DMS114 treated with DMSO at 0.1 percent for 48 hours (cell line): ENCODE measurements around the gene MZT2A.
A peak's percentile ranks its signal among the peaks of the same experiment; 100 is the strongest.
"Not testable (repeated sequence)": the region's sequence is repeated elsewhere in the genome, so short reads cannot be mapped to it uniquely, and the experiment has no call there.

Source experiments
- DNase-seq: peaks from one replicate; lab custom pipeline; 2025; ENCODE audit not compliant: unreplicated experiment; lab: John Stamatoyannopoulos, UW

The MZT2A gene, protein sequence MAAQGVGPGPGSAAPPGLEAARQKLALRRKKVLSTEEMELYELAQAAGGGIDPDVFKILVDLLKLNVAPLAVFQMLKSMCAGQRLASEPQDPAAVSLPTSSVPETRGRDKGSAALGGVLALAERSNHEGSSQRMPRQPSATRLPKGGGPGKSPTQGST

GRCh38 chr2:131492015-131492417 is at the start of gene MZT2A:
MZT2A (minus strand) TSS chr2:131492397; CDS start chr2:131492376, 21 bp downstream.
- not testable (repeated sequence) for DNase-seq

DNA sequence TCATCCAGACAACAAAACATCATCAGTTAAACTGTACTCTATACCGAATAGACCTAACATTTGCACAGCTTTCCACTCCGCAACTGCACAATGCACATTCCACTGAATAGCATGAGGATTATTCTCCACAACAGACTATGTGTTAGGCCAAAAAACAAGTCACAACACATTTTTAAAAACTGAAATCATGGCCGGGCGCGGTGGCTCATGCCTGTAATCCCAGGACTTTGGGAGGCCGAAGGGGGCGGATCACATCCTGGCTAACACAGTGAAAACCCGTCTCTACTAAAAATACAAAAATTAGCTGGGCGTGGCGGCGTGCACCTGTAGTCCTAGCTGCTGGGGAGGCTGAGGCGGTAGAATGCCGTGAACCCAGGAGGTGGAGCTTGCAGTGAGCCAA is 46.7 kb upstream of the MZT2A start:
- not testable (repeated sequence) for DNase-seq

DNA sequence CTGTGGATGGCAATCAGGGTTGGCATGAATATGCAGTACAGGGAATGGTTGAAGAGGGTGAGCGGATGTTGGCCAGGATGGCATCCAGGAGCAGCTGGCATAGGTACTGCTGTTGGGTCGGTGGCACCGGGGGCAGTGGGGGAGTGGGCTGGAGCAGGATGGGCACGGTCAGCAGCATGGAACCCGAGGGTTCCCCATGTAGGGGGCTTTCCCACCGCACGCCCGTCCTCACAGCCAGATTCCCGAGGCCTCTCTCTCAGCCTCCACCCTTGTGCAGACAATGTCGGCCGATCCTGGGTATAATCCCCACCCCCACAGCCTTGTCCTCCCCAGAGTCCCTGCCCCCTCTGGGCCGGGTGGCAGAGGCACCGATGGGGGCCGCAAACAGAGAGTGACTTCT is 44.6 kb upstream of the MZT2A start:
- not testable (repeated sequence) for DNase-seq

DNA sequence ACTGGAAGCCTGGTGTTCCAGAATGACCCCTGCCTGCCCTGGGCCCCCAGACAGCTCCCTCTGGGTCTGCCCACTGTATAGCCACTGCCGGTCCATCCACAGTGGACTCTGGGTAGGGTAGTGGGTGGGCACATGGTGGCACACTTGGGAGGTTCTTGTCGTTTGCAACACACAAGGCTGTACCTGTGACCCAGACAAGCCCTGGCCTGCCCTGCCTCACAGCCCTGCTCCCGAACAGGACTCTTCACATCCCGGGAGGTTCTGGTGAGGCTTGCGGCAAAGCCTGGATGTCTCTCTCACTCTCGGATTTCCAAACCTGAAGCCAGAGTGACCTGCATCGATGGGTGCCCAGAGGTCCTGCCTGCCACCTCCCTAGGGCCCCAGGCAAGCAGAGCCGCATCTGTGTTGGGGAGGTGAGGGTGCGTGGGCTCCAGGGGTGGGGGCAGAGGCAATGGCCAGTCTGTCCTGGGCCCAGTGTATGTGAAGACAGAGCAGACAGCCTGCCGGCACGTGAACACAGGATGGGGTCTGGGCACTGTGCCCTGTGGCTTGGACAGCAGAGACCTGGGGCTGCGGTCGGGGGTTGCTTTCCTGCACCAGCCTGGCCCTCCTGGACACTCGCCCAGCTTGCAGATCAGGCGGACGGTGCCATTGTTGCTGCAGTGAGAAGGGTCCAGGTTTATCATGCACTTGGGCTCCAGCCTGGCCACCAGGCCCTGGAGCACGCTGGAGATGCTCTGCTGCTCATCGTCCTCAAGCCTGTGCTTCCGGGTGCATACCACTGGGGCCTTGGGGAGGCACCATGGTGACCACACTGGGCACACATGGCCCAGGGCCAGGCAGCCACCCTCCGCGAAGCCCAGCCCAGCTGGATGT is 44.0 kb upstream of the MZT2A start:
- DNase-seq: not testable (repeated sequence)

DNA sequence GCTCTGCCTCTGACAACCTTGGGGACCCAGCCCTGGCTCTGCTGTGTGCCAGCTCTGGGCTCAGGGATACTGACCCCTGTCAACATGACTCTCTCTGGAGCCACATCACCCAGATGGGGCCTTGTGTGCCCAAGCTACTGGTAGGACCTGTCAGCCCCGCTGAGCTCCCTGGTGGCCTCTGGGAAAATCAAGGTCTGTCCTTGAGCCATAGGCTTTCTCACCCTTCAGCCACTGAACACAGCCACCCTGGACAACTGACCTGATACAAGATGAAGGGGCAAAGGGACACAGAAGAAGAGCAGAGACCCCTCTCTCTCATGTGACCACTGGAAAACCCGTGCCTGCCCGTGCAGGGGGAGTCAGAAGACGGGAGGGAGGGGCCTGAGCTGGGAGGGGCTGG is 43.3 kb upstream of the MZT2A start:
- DNase-seq: no peak

GRCh38 chr2:131534965-131535364 is 42.8 kb upstream of the MZT2A start:
- DNase-seq: not testable (repeated sequence)

- not testable (repeated sequence) for DNase-seq
Observed at GRCh38 chr2:131534317-131534672, 42.1 kb upstream of the MZT2A start.

- DNase-seq: not testable (repeated sequence)
Observed at GRCh38 chr2:131533609-131534316, 41.6 kb upstream of the MZT2A start.

DNA sequence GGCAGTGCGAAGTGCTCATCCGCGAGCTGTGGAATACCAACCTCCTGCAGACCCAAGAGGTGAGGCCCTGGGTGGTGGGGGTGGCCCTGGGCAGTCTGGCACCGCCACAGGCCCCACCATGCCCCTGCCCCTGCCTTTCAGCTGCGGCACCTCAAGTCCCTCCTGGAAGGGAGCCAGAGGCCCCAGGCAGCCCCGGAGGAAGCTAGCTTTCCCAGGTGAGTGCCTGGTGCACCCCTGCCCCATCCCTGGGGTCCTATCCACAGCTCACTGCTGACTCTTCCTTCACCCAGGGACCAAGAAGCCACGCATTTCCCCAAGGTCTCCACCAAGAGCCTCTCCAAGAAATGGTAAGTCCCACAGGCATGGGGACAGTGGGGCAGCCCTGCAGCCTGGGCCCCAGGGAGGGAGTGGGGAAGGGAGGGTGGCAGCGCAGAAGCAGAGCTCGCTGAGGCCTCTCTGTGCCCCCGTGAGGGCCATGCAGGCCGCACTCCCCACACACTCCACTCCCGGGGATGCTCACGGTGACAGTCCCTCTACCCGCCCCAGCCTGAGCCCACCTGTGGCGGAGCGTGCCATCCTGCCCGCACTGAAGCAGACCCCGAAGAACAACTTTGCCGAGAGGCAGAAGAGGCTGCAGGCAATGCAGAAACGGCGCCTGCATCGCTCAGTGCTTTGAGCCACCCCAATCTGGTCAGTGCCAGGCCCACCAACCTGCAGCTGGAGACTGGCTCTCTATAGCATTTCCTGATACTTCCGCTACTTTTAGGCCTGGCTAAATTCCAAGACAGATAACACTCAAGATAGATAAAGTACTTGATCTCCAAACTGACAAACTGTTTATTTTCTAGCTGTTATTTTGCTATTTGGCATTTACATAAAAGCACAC is 40.8 kb upstream of the MZT2A start:
- not testable (repeated sequence) for DNase-seq

DNA sequence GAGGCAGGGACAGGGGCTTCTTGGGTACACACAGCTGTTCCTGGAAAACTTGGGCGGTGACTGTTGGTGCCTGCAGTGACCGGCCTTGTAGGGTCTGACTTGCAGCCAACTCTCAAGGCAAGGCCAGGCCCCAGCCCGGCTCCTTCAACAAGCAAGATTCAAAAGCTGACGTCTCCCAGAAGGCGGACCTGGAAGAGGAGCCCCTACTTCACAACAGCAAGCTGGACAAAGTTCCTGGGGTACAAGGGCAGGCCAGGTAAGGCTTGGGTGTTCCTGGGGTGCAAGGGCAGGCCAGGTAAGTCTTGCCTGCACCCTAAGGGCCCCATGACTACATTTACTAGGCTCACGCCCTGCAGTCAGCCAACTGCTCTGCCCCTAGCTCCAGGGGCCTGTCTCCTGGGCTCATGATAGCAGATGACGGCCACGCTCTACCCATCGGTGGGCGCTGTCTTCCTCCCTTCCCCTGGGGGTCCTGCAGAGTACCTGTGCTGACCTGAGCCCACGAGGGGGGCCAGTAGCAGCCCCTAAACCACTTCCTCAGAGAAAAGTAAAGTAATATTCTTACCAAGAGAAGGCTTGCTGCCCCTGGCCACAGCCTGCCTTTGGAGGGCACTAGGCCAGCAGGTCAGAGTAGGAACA is 39.5 kb upstream of the MZT2A start:
- DNase-seq: not testable (repeated sequence)

GRCh38 chr2:131530626-131531344 is 38.6 kb upstream of the MZT2A start:
- not testable (repeated sequence) for DNase-seq

- not testable (repeated sequence) for DNase-seq
Observed at GRCh38 chr2:131529864-131530445, 37.8 kb upstream of the MZT2A start.

DNA sequence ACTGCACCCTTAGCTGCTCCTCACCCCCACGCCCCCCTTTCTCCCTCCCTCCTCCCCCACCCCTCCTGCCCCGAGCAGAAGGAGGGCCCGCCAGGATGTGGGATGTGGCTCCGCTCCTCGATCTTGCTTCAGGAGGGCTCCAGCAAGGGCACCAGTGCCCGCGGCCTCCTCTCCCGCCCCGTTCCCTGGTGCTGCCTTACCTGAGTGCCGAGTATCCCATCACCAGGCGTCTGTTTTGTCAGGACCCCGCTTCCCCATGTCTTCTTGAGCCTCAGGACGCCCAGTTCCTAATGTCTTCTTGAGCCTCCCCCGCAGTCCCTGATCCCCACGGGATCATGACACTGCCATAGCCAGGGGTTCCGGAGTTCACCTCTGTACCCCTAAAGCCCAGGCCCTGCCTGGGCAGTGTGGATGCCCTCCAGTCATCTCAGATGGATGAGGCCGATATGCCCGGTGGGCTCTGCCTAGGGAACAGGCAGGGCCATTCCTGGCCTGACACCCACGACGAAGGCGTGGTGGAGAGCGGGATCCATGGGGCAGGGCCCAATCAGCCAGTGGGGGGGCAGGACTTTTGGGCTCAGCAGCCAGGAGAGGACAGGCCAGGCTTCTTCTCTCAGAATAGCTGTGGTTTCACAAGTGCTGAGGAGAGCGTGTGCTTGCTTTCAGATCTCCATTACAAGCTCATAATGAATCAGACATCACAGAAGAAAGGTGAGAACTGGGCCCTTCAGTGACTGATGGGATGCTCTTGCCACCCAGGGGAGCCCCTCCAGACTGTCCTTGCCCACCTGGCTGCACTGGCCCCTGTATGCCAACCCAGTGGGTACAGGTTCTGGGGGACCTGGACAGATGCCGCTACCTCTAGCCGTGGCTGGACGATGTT is 37.0 kb upstream of the MZT2A start:
- DNase-seq: not testable (repeated sequence)

DNA sequence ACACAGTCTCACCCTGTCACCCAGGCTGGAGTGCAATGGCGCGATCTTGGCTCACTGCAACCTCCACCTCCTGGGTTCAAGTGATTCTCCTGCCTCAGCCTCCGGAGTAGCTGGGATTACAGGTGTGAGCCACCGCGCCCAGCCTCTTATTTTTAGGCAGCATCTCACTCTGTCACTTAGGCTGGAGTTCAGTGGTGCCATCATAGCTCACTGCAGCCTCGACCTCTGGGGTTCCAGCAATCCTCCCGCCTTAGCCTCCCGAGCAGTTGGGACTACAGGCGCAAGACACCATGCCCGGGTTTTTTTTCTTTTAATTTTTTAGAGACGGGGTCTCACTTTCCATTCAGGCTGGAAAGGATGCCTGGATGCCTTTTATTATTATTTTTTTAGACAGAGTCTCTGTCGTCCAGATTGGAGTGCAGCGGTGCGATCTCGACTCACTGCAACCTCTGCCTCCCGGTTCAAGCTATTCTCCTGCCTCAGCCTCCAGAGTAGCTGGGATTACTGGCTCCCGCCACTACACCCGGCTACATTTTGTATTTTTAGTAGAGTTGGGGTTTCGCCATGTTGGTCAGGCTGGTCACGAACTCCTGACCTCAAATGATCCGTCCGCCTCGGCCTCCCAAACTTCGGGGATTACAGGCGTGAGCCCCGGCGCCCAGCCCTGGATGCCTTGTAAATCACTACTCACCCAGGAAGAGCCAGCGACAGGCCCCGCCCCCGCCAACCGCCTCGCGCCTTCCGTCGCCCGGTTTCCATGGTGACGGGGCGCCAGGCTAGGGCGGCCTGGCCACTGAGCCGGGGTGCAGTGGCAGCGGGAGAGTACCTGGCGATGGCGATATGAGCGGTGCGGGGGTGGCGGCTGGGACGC is 35.2 kb upstream of the MZT2A start, which contains the start of gene CCDC74A:
Gene CCDC74A, plus strand, starts transcription at position 758 of the 871 bp plus-strand sequence. Its CDS starts 83 bp downstream, at position 841.
- peak; percentile 0 for DNase-seq

- DNase-seq: not testable (repeated sequence)
Observed at GRCh38 chr2:131525256-131525655, 33.1 kb upstream of the MZT2A start.

- no peak for DNase-seq
Observed at GRCh38 chr2:131521961-131522781, 30.0 kb upstream of the MZT2A start.
